ENCODE measurements around the gene KLC1.

- TF ChIP-seq CTCF (IDR thresholded peaks at IDR 0.05) (no peak), POLR2A (IDR thresholded peaks at IDR 0.05) (no peak)
Measured at GRCh38 chr14:103633391-103633790, 4.4 kb downstream of the KLC1 start.
